MCF 10A (cell line): Measurements from ENCODE around the gene RIBC2. TPM values are rescaled to one million over a fixed set of nuclear protein-coding genes. Genes with fewer than 3 reads are reported as not detected.

ENCODE experiments used
- BruUV-seq: library from RNA; stranded (reverse); fragments of 400-500 nt; replicated peaks from 2 replicates; lab custom pipeline; 2021; lab: Mats Ljungman, UMichigan
- CTCF ChIA-PET: fragments of 300-600 bp; sonication (Branson Sonifier 250); formaldehyde crosslinking; extraction: SDS; loops from one replicate; lab custom pipeline; 2021; ENCODE audit warnings: antibody characterized with exemption, inconsistent platforms; lab: Yijun Ruan, JAX
- POLR2A ChIA-PET: fragments of 300-600, 350-650 bp; sonication (Branson Sonifier 250); formaldehyde crosslinking; extraction: SDS; loops from one replicate; lab custom pipeline; 2020; ENCODE audit warnings: antibody characterized with exemption, inconsistent platforms; lab: Yijun Ruan, JAX
- DNase-seq: peaks from one replicate; pipeline ENCODE4 v3.0.0-alpha.2; 2018; ENCODE audit not compliant: unreplicated experiment
- H3K27ac Mint-ChIP-seq: one replicate; pipeline ENCODE4 v1.8.0; 2022; ENCODE audit warnings: mild to moderate bottlenecking, low read depth, mixed read lengths; ENCODE audit not compliant: unreplicated experiment
- H3K27me3 Mint-ChIP-seq: one replicate; pipeline ENCODE4 v1.8.0; 2022; ENCODE audit warnings: mixed read lengths; ENCODE audit not compliant: insufficient read depth, unreplicated experiment
- H3K36me3 Mint-ChIP-seq: one replicate; pipeline ENCODE4 v1.8.0; 2022; ENCODE audit warnings: mild to moderate bottlenecking, moderate library complexity, mixed read lengths; ENCODE audit not compliant: insufficient read depth, unreplicated experiment
- H3K4me1 Mint-ChIP-seq: one replicate; pipeline ENCODE4 v1.8.0; 2022; ENCODE audit warnings: mixed read lengths; ENCODE audit not compliant: insufficient read depth, unreplicated experiment
- H3K4me3 Mint-ChIP-seq: one replicate; pipeline ENCODE4 v1.8.0; 2022; ENCODE audit warnings: mild to moderate bottlenecking, moderate library complexity, mixed read lengths; ENCODE audit not compliant: unreplicated experiment
- H3K9me3 Mint-ChIP-seq: one replicate; pipeline ENCODE4 v1.8.0; 2022; ENCODE audit warnings: mixed read lengths; ENCODE audit not compliant: unreplicated experiment
- CTCF ChIP-seq: fragments of 200-600 bp; IDR thresholded peaks from one replicate; pipeline ENCODE4 v1.8.0; 2022; ENCODE audit warnings: antibody characterized with exemption, mild to moderate bottlenecking; ENCODE audit not compliant: unreplicated experiment
- intact Hi-C: fragments of 100-400 bp; cut with micrococcal nuclease; formaldehyde crosslinking; loops from 2 replicates; pipeline ENCODE4 v1.14.1; 2022
- total RNA-seq: library from RNA; stranded (reverse); gene quantifications from 2 replicates; pipeline ENCODE4 v1.2.3, GENCODE V29; 2022

RIBC2 gene
- total RNA-seq, 1 experiment from 2014 or later: 0.26 TPM

- ChIA-PET CTCF (interaction anchor here (0.6 to 1.6 kb wide), 5 partner anchors 12 to 804 kb away, joined by 3 read pairs; no protein-coding TSS in a partner anchor), POLR2A (no interaction called here)
- intact Hi-C loops: no loop called here
- no peaks in the 10 kb centered on the region for H3K36me3 Mint-ChIP-seq
- no peak overlapping the region for H3K4me3 Mint-ChIP-seq
- H3K9me3 Mint-ChIP-seq: no peaks in the 10 kb centered on the region
- no peak for TF ChIP-seq CTCF
- no peaks in the 10 kb centered on the region for H3K27me3 Mint-ChIP-seq
- no peak overlapping the region for H3K27ac Mint-ChIP-seq
- no peak for DNase-seq
- H3K4me1 Mint-ChIP-seq: no peaks in the 10 kb centered on the region
- no TSS peak for BruUV-seq
Measured at GRCh38 chr22:45376703-45377102, 36.8 kb upstream of the RIBC2 start.

- H3K27ac Mint-ChIP-seq: no peak overlapping the region
- no peak overlapping the region for H3K4me3 Mint-ChIP-seq
- BruUV-seq: no TSS peak
- DNase-seq: no peak
- POLR2A ChIA-PET: no interaction called here
- H3K36me3 Mint-ChIP-seq: no peaks in the 10 kb centered on the region
- no peak for TF ChIP-seq CTCF
- CTCF ChIA-PET: interaction anchor here (0.7 kb wide), 1 partner anchor 38 kb away, joined by 3 read pairs; no protein-coding TSS in a partner anchor
- H3K27me3 Mint-ChIP-seq: peaks cover 2% of the 10 kb centered on the region
- no peaks in the 10 kb centered on the region for H3K9me3 Mint-ChIP-seq
- intact Hi-C loops: no loop called here
- no peaks in the 10 kb centered on the region for H3K4me1 Mint-ChIP-seq
Measured at GRCh38 chr22:45381348-45381747, 32.1 kb upstream of the RIBC2 start.

- no peak overlapping the region for H3K27ac Mint-ChIP-seq
- intact Hi-C loops: no loop called here
- no peaks in the 10 kb centered on the region for H3K36me3 Mint-ChIP-seq
- TF ChIP-seq CTCF: no peak
- CTCF ChIA-PET: no interaction called here
- POLR2A ChIA-PET: no interaction called here
- DNase-seq: no peak
- H3K4me1 Mint-ChIP-seq: no peaks in the 10 kb centered on the region
- H3K9me3 Mint-ChIP-seq: no peaks in the 10 kb centered on the region
- peaks cover 24% of the 10 kb centered on the region for H3K27me3 Mint-ChIP-seq
- no TSS peak for BruUV-seq
- no peak overlapping the region for H3K4me3 Mint-ChIP-seq
Measured at GRCh38 chr22:45389546-45389945, 23.9 kb upstream of the RIBC2 start.

- no peak for DNase-seq
- Mint-ChIP-seq H3K4me1 (no peaks in the 10 kb centered on the region), H3K36me3 (no peaks in the 10 kb centered on the region), H3K4me3 (no peak overlapping the region), H3K9me3 (no peaks in the 10 kb centered on the region), H3K27ac (no peak overlapping the region), H3K27me3 (no peaks in the 10 kb centered on the region)
- POLR2A ChIA-PET: no interaction called here
- BruUV-seq: no TSS peak
- intact Hi-C loops: no loop called here
- TF ChIP-seq CTCF: no peak
- CTCF ChIA-PET: interaction anchor here (0.8 kb wide), 1 partner anchor 21 kb away, joined by 3 read pairs; no protein-coding TSS in a partner anchor
Measured at GRCh38 chr22:45397806-45398205, 15.7 kb upstream of the RIBC2 start.
